GM04504 (cell line): Measurements from ENCODE around the gene GMPS.
"Not testable (repeated sequence)": the region's sequence is repeated elsewhere in the genome, so short reads cannot be mapped to it uniquely, and the experiment has no call there.

Experiments
- DNase-seq: peaks from one replicate; pipeline ENCODE4 v3.0.0-alpha.2; 2012; ENCODE audit warnings: low read depth

The GMPS gene

GRCh38 chr3:155870133-155870944 lies at the start of gene GMPS:
Gene GMPS (plus strand): TSS chr3:155870650. CDS start chr3:155870871, 221 bp downstream.
- DNase-seq: peak; percentile 91

- DNase-seq: not testable (repeated sequence)
Measured at GRCh38 chr3:155828490-155829098, 41.9 kb upstream of the GMPS start.

GRCh38 chr3:155835341-155836071 lies 34.9 kb upstream of the GMPS start:
- DNase-seq: no peak

GRCh38 chr3:155843569-155843968 lies 26.9 kb upstream of the GMPS start:
- DNase-seq: no peak

GRCh38 chr3:155846119-155846518 lies 24.3 kb upstream of the GMPS start:
- DNase-seq: no peak

GRCh38 chr3:155847993-155848392 lies 22.5 kb upstream of the GMPS start:
- DNase-seq: no peak

GRCh38 chr3:155849404-155849803 lies 21.0 kb upstream of the GMPS start:
- DNase-seq: not testable (repeated sequence)

- no peak for DNase-seq
Measured at GRCh38 chr3:155852341-155852740, 18.1 kb upstream of the GMPS start.

- no peak for DNase-seq
Measured at GRCh38 chr3:155853214-155854140, 17.0 kb upstream of the GMPS start.

GRCh38 chr3:155854141-155854940 lies 16.1 kb upstream of the GMPS start, which contains the start of gene SLC33A1:
Gene SLC33A1 (minus strand): TSS chr3:155854427. CDS start chr3:155853997, 430 bp downstream.
- DNase-seq: peak; percentile 99

- DNase-seq: no peak
Measured at GRCh38 chr3:155859859-155860258, 10.6 kb upstream of the GMPS start.

- not testable (repeated sequence) for DNase-seq
Measured at GRCh38 chr3:155860424-155860823, 10.0 kb upstream of the GMPS start.

GRCh38 chr3:155861476-155862183 lies 8.8 kb upstream of the GMPS start:
- DNase-seq: no peak

GRCh38 chr3:155862290-155862982 lies 8.0 kb upstream of the GMPS start:
- DNase-seq: peak; percentile 61

GRCh38 chr3:155863072-155863784 lies 7.2 kb upstream of the GMPS start:
- DNase-seq: no peak

- DNase-seq: no peak
Measured at GRCh38 chr3:155869691-155870090, 759 bp upstream of the GMPS start.

- DNase-seq: no peak
Measured at GRCh38 chr3:155870945-155871745, 695 bp downstream of the GMPS start.

- no peak for DNase-seq
Measured at GRCh38 chr3:155871746-155872158, 1.3 kb downstream of the GMPS start.
